Natural killer cell (primary cell): ENCODE data around the gene C8G. TPM values are rescaled to one million over a fixed set of nuclear protein-coding genes. Genes with fewer than 3 reads are reported as not detected.
A peak's percentile ranks its signal among the peaks of the same experiment; 100 is the strongest.

Experiments
- ATAC-seq, 3 donors: fragments of 150-1000 bp in 2 of 3; fragments of 200-7000 bp in 1 of 3; cut with Tn5 transposase; 1 replicate in 1 of 3; 2 replicates in 2 of 3; pipeline ENCODE4 v1.10.0; 2021; ENCODE audit warnings: mild to moderate bottlenecking in 2 of 3, moderate library complexity in 2 of 3
- DNase-seq, 2 donors: peaks; one replicate each; pipeline versions ENCODE4 v3.0.0 to v3.0.0-alpha.2; 2013 to 2021; ENCODE audit warnings: mixed read lengths in 1 of 2
- H3K27ac ChIP-seq: one replicate; pipeline ENCODE4 v1.5.1; 2013; ENCODE audit warnings: mild to moderate bottlenecking, low read length
- H3K27me3 ChIP-seq: one replicate; pipeline ENCODE4 v1.6.1; 2013; ENCODE audit warnings: low read length; ENCODE audit not compliant: control insufficient read depth, insufficient read depth
- H3K36me3 ChIP-seq: one replicate; pipeline ENCODE4 v1.6.1; 2013; ENCODE audit warnings: low read length; ENCODE audit not compliant: control insufficient read depth, insufficient read depth
- H3K4me1 ChIP-seq: one replicate; pipeline ENCODE4 v1.6.1; 2013; ENCODE audit warnings: low read length; ENCODE audit not compliant: control insufficient read depth, insufficient read depth
- H3K4me3 ChIP-seq: one replicate; pipeline ENCODE4 v1.5.1; 2013; ENCODE audit warnings: low read length
- H3K9me3 ChIP-seq: one replicate; pipeline ENCODE4 v1.6.1; 2013; ENCODE audit warnings: low read length; ENCODE audit not compliant: control insufficient read depth, insufficient read depth
- H3K27ac Mint-ChIP-seq, 2 donors: one replicate each; pipeline ENCODE4 v1.8.0; 2022; ENCODE audit warnings: mild to moderate bottlenecking in 2 of 2, mixed read lengths in 2 of 2, moderate library complexity in 1 of 2
- H3K27me3 Mint-ChIP-seq, 2 donors: one replicate each; pipeline ENCODE4 v1.8.0; 2022; ENCODE audit warnings: low read depth in 2 of 2, mixed read lengths in 2 of 2
- H3K36me3 Mint-ChIP-seq: one replicate; pipeline ENCODE4 v1.8.0; 2022; ENCODE audit warnings: mixed read lengths
- H3K4me1 Mint-ChIP-seq, 2 donors: one replicate each; pipeline ENCODE4 v1.8.0; 2022; ENCODE audit warnings: mixed read lengths in 2 of 2
- H3K4me3 Mint-ChIP-seq: one replicate; pipeline ENCODE4 v1.8.0; 2022; ENCODE audit warnings: mild to moderate bottlenecking, moderate library complexity, mixed read lengths
- H3K9me3 Mint-ChIP-seq, 2 donors: one replicate each; pipeline ENCODE4 v1.8.0; 2022; ENCODE audit warnings: mixed read lengths in 2 of 2
- CTCF ChIP-seq: fragments of 200-600 bp; IDR thresholded peaks from one replicate; pipeline ENCODE4 v1.8.0; 2022; ENCODE audit warnings: antibody characterized with exemption
- WGBS: methylation state at CpG from one replicate; pipeline ENCODE4 v1.1.7; 2013; ENCODE audit warnings: missing lambda C conversion rate; ENCODE audit not compliant: insufficient coverage; 5-methylcytosine and 5-hydroxymethylcytosine counted together
- intact Hi-C: fragments of 100-400 bp; cut with micrococcal nuclease; formaldehyde crosslinking; loops from one replicate; pipeline ENCODE4 v1.14.2; 2022
- total RNA-seq, 4 donors: library from RNA; stranded (reverse); fragments of 120-200 nt in 1 of 4; gene quantifications; one replicate each; pipeline versions ENCODE4 v1.2.3 to v1.2.4, GENCODE V29; 2013 to 2022

C8G gene
- total RNA-seq, 3 donors from 2014 or later (not counting 1 experiment from before 2014, with no cell fraction given), result 3.9 to 8.5 (median 7.3) TPM

- Mint-ChIP-seq H3K27me3 (no peaks in the 10 kb centered on the region), H3K36me3 (no peaks in the 10 kb centered on the region), H3K4me1 (peaks cover 6 to 39% of the 10 kb centered on the region in 2 donors), H3K9me3 (no peaks in the 10 kb centered on the region), H3K4me3 (peak overlapping the region; percentile 76), H3K27ac (peak overlapping the region in 1 of 2 donors; percentile 78)
- H3K9me3 ChIP-seq, result no peaks in the 10 kb centered on the region
- TF ChIP-seq CTCF, result no peak
- DNase-seq (no peak), ATAC-seq (no peak)
- peak overlapping the region; percentile 30 for H3K27ac ChIP-seq
- intact Hi-C loops, result loop anchor here (1.0 kb wide), 1 partner anchor 15 kb away; the partner anchor contains the start of gene PAXX
- WGBS, result 50% methylated on average over 33 of the region's 33 CpGs
- peak overlapping the region; percentile 44 for H3K4me3 ChIP-seq
- H3K36me3 ChIP-seq, result no peaks in the 10 kb centered on the region
- H3K27me3 ChIP-seq, result no peaks in the 10 kb centered on the region
- peaks cover 59% of the 10 kb centered on the region for H3K4me1 ChIP-seq
Measured at GRCh38 chr9:136977649-136978072, 32.6 kb downstream of the C8G start.

- no peak for TF ChIP-seq CTCF
- intact Hi-C loops, result loop anchor here (1.0 kb wide), 1 partner anchor 14 kb away; the partner anchor contains the start of gene PAXX
- Histone ChIP-seq H3K4me3 (peak overlapping the region; percentile 44), H3K27me3 (no peaks in the 10 kb centered on the region), H3K9me3 (no peaks in the 10 kb centered on the region), H3K36me3 (no peaks in the 10 kb centered on the region), H3K4me1 (peaks cover 54% of the 10 kb centered on the region), H3K27ac (peak overlapping the region; percentile 30)
- WGBS, result 4% methylated on average over 74 of the region's 78 CpGs
- peak; percentile 80 to 88 (median 84) for ATAC-seq
- peak overlapping the region; percentile 78 for H3K4me3 Mint-ChIP-seq
- H3K27ac Mint-ChIP-seq, result peak overlapping the region in 1 of 2 donors; percentile 78
- H3K36me3 Mint-ChIP-seq, result no peaks in the 10 kb centered on the region
- peak; percentile 82 to 88 for DNase-seq
- no peaks in the 10 kb centered on the region for H3K27me3 Mint-ChIP-seq
- no peaks in the 10 kb centered on the region for H3K9me3 Mint-ChIP-seq
- peaks cover 6 to 39% of the 10 kb centered on the region in 2 donors for H3K4me1 Mint-ChIP-seq
Measured at GRCh38 chr9:136978073-136978864, 33.2 kb downstream of the C8G start.

GRCh38 chr9:136978865-136979544 is 34.0 kb downstream of the C8G start:
- no peak overlapping the region for H3K27ac Mint-ChIP-seq
- intact Hi-C loops, result loop anchor here (1.0 kb wide), 1 partner anchor 13 kb away; the partner anchor contains the start of gene PAXX
- WGBS, result 59% methylated on average over 41 of the region's 41 CpGs
- H3K4me3 ChIP-seq, result no peak overlapping the region
- H3K4me3 Mint-ChIP-seq, result no peak overlapping the region
- DNase-seq, result no peak
- H3K36me3 ChIP-seq, result no peaks in the 10 kb centered on the region
- peaks cover 0 to 5% of the 10 kb centered on the region in 2 donors for H3K27me3 Mint-ChIP-seq
- H3K4me1 Mint-ChIP-seq, result peaks cover 6 to 39% of the 10 kb centered on the region in 2 donors
- no peak for TF ChIP-seq CTCF
- H3K9me3 ChIP-seq, result no peaks in the 10 kb centered on the region
- H3K9me3 Mint-ChIP-seq, result no peaks in the 10 kb centered on the region
- H3K4me1 ChIP-seq, result peaks cover 46% of the 10 kb centered on the region
- no peak for ATAC-seq
- no peaks in the 10 kb centered on the region for H3K27me3 ChIP-seq
- H3K36me3 Mint-ChIP-seq, result no peaks in the 10 kb centered on the region
- H3K27ac ChIP-seq, result no peak overlapping the region
